Inflammatory macrophage treated with lipopolysaccharide for 4 hours (primary cell): ENCODE measurements around the gene LRRC74B.
"Not testable (repeated sequence)": the region's sequence is repeated elsewhere in the genome, so short reads cannot be mapped to it uniquely, and the experiment has no call there.

ENCODE experiments used
- DNase-seq: peaks from one replicate; pipeline ENCODE4 v3.0.0-alpha.2; 2020

Gene LRRC74B

GRCh38 chr22:21045585-21046294, at the start of gene LRRC74B:
Gene LRRC74B (plus strand): TSS chr22:21045946. CDS start chr22:21045987, 41 bp downstream.
- peak; percentile 72 for DNase-seq

- DNase-seq: no peak
Measured at GRCh38 chr22:20996031-20996410, 49.7 kb upstream of the LRRC74B start.

- DNase-seq: no peak
Measured at GRCh38 chr22:20996598-20997535, 48.9 kb upstream of the LRRC74B start.

- no peak for DNase-seq
Measured at GRCh38 chr22:20997536-20998257, 48.0 kb upstream of the LRRC74B start.

GRCh38 chr22:20998411-20999336, 47.1 kb upstream of the LRRC74B start:
- DNase-seq: no peak

GRCh38 chr22:20999350-21000206, 46.2 kb upstream of the LRRC74B start:
- DNase-seq: no peak

- DNase-seq: no peak
Measured at GRCh38 chr22:21000207-21000986, 45.3 kb upstream of the LRRC74B start.

- peak; percentile 10 for DNase-seq
Measured at GRCh38 chr22:21000987-21001600, 44.7 kb upstream of the LRRC74B start.

GRCh38 chr22:21001601-21002325, 44.0 kb upstream of the LRRC74B start, which contains the start of gene THAP7:
Gene THAP7 (minus strand): TSS chr22:21002118. CDS start chr22:21001911, 207 bp downstream.
- peak; percentile 98 for DNase-seq

- no peak for DNase-seq
Measured at GRCh38 chr22:21003782-21004181, 42.0 kb upstream of the LRRC74B start.

GRCh38 chr22:21009208-21009607, 36.5 kb upstream of the LRRC74B start:
- DNase-seq: not testable (repeated sequence)

- DNase-seq: no peak
Measured at GRCh38 chr22:21009638-21010425, 35.9 kb upstream of the LRRC74B start.

GRCh38 chr22:21010426-21011113, 35.2 kb upstream of the LRRC74B start:
- DNase-seq: no peak

GRCh38 chr22:21012446-21013407, 33.0 kb upstream of the LRRC74B start:
- DNase-seq: no peak

- DNase-seq: no peak
Measured at GRCh38 chr22:21013657-21014201, 32.0 kb upstream of the LRRC74B start.

GRCh38 chr22:21014202-21014725, 31.5 kb upstream of the LRRC74B start:
- DNase-seq: peak; percentile 79
